DMS153 treated with DMSO at 0.1 percent for 48 hours (cell line): ENCODE measurements around the gene TMEM8B.

Source experiments
- DNase-seq: peaks from one replicate; lab custom pipeline; 2025; ENCODE audit not compliant: unreplicated experiment; lab: John Stamatoyannopoulos, UW

TMEM8B gene

DNA sequence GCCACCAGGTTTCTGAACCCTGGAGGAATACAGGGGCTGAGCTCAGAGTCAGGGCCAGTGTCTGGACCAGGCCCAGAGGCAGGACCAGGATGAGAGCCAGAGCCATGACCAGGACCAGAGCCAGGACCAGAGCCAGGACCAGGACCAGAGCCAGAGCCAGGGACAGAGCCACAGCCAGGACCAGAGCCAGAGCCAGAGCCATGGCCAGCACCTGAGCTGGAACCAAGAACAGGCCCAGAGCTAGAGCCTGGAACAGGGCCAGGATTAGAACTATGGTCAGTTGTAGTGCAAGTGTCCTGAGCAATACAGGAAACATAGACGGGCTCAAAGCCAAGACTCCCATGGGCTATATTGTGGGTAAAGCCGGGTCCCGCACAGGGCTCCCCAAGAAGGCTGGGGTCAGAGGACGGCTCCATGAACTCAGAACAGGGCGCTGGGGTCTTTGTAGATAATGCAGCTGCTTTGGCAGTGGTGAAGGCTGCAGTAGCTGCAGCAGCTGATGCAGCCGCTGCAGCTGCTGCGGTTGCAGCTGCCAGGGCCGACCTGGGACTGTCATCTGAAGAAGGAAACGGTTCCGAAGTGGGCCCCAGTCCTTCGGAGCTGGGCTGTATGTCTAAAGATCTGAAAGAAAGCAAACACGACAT lies 17.5 kb upstream of the TMEM8B start:
- no peak for DNase-seq

DNA sequence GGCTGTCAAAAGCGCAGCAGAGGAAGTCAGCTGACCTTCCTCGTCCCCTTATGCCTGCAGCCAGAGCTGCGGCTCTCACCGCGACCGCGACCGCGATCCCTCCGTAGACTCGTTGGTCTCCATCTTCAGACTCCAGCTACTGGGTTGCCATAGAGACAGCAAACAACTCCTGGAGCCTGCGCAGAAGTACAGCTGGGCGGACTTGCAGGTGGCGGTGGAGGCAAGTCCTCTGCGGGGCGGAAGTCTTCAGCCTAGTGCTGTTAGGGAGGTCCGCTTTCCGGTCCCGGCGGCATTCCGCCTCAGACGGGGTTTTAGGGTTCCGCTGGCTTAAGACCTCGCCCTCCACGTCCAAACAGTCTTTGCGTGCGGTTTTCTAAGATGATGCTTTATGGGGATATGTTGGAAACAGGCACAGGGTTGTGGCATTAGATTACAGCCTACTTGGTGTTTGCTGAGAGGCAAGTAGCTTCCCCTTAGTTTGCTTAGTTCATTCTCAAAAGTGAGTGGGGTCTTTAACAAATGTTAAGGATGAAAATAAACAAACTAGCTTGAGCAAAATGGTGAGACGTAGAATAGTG lies 16.9 kb upstream of the TMEM8B start, which contains the start of gene SPAG8:
Gene SPAG8 (minus strand): TSS at position 238 of the 578 bp plus-strand sequence. CDS start 115 bp downstream, at position 123.
- peak; percentile 89 for DNase-seq

DNA sequence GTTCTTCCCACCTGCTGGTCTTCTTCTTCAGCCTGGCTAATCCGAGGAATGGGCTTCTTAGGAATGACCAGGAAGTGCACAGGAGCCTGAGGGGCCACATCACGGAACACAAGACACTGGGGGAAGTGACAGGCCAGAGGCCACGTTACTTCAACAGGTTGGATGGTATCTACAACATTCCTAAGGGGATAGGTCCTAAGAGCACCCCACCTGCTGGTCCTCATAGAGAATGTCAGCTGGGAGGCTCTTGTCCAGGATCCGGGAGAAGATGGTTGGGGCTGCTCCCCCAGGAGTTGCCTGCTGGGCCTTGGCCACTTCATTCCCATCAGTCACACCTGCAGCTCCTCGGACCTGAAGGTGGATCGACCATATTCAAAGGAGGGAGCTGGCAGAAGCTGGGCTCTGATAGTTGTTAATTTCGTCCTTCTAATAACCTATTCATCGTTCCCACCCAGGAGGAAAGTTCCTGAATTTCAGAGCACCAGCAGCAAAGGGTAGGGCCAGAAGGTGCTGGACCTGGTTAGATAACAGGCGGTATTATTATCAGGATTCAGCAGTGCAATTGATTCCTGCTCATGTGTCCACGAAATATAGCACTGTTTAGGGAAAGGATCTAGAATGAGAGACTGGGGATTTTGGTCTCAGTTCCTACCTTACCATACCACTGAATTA lies 15.5 kb upstream of the TMEM8B start:
- peak; percentile 3 for DNase-seq

DNA sequence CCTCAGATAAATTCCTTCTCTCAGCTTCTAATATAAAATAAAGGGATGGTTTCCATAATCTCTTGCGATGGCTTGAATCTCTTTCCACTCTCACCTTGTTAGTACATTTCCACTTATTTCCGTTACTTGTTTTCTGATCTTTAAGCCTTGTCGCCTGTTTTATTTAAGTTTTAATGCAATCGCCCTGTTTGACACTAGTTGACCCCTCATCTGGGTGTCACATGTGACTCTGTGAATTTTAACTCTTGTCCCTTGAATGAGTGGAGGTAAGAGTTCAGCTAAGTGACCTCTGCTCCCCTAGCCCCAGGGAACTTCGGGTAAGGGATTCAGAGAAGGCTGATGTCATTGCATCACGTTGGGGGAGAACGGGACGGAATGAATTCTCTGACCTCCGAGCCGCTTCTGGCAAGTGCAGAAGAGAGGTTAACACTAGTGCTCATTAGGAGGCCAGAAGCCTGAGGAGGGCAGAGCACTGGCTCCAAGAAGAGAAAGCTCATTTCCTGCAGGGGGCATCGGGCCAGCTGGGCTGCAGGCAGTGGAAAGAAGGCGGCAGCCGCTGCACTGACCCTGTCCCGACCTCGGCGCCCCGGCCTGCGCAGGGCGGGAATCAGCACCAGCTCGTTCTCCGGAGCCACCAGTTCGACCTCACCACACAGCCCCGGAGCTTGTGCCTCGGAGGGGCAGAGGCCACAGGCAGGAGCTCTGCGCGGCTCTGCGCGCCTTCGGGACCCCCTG lies 14.8 kb upstream of the TMEM8B start:
- DNase-seq: peak; percentile 22

- peak; percentile 99 for DNase-seq
Measured at GRCh38 chr9:35814841-35815543, 14.0 kb upstream of the TMEM8B start, which contains the start of gene HINT2. Gene HINT2 (minus strand): TSS chr9:35815042. CDS start chr9:35814979, 63 bp downstream.

DNA sequence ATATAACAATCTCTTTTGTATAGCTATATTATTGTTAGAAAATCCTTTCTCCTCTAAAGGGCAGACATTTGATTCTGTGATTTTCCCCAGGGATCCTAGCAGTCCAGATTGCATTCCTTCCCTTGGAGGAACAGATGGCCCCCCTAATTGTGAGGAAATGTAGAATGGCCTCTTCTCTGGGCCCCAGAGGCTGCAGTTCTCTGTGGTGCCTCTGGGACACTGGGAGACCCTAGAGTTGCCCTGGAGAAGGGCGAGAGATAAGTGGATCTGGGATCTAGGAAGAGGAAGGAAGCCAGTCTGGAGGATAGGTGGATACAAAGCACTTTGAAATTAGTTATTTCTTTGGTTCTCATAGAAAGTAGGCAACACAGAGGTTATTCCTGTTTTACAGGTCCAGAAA lies 12.3 kb upstream of the TMEM8B start:
- no peak for DNase-seq

DNA sequence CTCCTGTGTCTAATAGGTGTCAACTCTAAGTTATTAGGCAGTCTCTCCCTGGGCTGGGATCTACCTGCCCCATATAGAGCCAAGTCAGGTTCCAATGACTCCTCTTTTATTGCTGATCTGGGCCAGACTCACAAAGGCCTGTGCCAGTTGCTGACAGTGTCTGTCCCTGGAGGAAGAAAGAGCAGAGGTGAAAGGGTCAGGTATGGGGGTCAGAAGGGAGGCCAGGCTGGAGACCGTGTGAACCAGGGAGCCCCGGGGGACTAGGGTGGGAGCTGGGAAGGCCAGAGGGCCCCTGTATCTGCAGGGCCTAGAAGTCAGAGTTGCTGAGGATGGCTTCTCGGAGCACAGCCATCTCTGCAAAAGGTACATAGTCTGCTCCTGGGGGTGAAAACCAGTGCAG lies 10.7 kb upstream of the TMEM8B start:
- DNase-seq: no peak

DNA sequence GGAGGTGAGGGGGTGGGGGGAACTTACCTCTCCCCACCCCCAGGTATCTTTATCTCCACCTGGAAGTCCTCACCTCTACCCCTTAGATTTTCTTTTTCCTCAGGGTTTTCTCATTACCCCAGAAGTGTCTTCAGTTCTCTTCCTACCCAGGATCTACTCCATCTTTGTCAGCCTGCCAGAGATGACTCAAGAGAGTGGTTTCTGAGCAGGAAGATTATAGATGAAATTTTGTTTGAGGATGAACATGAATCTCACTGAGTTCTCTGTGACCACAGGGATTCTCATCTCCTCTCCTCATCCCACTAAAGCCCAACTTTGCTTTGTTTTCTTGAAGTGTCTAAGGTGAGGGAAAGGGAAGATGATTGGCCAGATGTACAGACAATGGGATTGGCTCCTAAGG lies 9.0 kb upstream of the TMEM8B start:
- no peak for DNase-seq

- no peak for DNase-seq
Measured at GRCh38 chr9:35822926-35823325, 6.1 kb upstream of the TMEM8B start.

- DNase-seq: peak; percentile 65
Measured at GRCh38 chr9:35826071-35826701, 2.8 kb upstream of the TMEM8B start.

DNA sequence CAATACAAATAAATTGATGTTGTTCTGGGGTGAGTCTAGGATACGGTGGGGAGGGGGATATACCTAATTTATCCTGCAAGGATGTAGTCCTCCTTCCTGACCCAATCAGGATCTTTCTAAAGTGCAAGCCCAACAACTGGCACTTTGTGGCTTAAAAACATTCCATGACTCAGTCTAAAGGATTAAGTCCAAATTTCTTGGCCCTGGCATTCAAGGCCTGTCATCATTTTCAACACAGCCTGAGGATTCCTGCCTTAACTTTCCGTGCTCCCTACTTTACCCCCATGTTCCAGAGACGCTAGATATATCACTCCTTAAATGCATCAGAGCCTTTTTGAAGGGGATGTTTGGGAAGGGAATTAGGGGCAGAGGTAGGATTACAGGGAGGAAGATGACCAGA lies 1.5 kb upstream of the TMEM8B start:
- no peak for DNase-seq

- DNase-seq: no peak
Measured at GRCh38 chr9:35828716-35829083, 328 bp upstream of the TMEM8B start, which contains the start of gene FAM221B. Gene FAM221B (minus strand): TSS chr9:35828732. CDS start chr9:35826161, 2,571 bp downstream.

DNA sequence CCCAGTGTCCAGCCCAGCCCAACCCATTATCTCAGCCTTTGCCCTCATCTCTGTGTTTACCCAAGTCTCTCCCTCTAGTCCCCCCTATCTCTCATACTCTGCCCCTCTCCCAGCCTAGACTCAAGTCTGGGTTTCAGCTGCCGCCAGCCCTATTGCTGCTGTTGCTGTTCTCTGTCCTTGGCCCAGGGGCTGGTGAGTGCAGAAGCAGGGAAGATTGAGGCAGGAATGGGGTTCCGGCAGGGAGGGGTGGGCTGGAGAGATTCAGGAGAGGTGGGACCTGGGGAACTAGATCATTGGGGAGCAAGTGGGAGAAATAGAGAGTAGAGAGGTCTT lies 702 bp downstream of the TMEM8B start:
- no peak for DNase-seq

GRCh38 chr9:35831040-35831439 lies 2.0 kb downstream of the TMEM8B start:
- DNase-seq: no peak

DNA sequence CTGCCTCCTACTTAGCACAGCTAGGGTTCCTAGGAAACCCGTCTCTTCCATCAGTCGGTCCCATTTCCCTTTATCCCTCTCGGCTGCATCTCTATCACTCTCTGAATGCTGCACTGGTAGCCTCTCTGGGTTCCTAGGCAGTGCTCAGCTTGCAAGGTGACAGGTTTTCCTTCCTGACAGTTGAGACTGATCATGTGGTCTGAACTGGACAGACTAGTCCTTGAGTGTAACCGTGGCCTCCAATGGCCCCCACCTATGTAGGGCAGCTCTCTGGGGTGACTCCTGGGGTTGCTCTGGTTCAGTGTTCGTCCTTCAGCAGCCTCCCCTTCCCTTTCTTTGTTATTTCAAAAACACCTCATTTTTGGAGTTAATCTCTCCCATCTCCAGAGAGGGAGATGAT lies 3.8 kb downstream of the TMEM8B start:
- no peak for DNase-seq

GRCh38 chr9:35834260-35835215 lies 5.5 kb downstream of the TMEM8B start:
- DNase-seq: no peak

DNA sequence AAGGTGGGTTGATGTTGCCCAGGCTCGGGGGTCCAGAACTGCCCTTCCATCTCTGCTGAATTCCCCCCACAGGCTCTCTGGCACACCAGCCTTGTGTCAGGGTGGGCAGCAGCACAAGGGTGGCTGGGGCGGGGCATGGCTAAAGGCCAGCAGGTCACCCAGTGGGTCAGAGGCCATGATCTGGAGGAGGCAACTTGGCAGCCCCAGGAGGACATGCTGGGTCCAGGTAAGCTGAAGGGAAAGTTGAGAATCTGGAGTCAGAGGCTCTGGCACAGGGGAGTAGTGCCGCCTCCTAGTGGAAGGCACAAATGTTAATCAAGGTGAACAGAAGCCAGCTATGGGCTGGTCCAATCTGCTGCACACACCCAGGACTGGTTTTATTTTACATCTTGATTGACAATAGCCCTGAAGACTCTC lies 6.2 kb downstream of the TMEM8B start:
- no peak for DNase-seq

GRCh38 chr9:35835766-35836165 lies 6.7 kb downstream of the TMEM8B start:
- no peak for DNase-seq

GRCh38 chr9:35836595-35836994 lies 7.6 kb downstream of the TMEM8B start:
- no peak for DNase-seq
